ENCODE data around the gene LIN54. TPM values are rescaled to one million over a fixed set of nuclear protein-coding genes. Genes with fewer than 3 reads are reported as not detected.

The LIN54 gene
- total and polyA plus RNA-seq, 2 of the 13 experiments (the other 11 are each of a cell fraction or from before 2014, with no cell fraction given), result 25.2 to 32.9 TPM

GRCh38 chr4:83010522-83011318 lies at the start of gene LIN54 (continued):
- no peak for TF ChIP-seq ZNF530 (CRISPR knock-in tag; IDR thresholded peaks at IDR 0.05; ENCODE audit: low read depth)
- no peak for TF ChIP-seq FOXP1 (IDR thresholded peaks at IDR 0.05)
- peak; percentile 80 for TF ChIP-seq FOXP1 (CRISPR knock-in tag; IDR thresholded peaks at IDR 0.05)
- TF ChIP-seq PTBP1 (IDR thresholded peaks at IDR 0.05; ENCODE audit: low read depth, low read length, poor library complexity, severe bottlenecking), result no peak
- no peak for TF ChIP-seq IKZF1 (IDR thresholded peaks at IDR 0.05)
- TF ChIP-seq ZNF33B (CRISPR knock-in tag; IDR thresholded peaks at IDR 0.05), result no peak
- TF ChIP-seq, protein P1, sequence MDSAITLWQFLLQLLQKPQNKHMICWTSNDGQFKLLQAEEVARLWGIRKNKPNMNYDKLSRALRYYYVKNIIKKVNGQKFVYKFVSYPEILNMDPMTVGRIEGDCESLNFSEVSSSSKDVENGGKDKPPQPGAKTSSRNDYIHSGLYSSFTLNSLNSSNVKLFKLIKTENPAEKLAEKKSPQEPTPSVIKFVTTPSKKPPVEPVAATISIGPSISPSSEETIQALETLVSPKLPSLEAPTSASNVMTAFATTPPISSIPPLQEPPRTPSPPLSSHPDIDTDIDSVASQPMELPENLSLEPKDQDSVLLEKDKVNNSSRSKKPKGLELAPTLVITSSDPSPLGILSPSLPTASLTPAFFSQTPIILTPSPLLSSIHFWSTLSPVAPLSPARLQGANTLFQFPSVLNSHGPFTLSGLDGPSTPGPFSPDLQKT (CRISPR knock-in tag; IDR thresholded peaks at IDR 0.05; ENCODE audit: borderline replicate concordance), result no peak
- TF ChIP-seq POGZ (CRISPR knock-in tag; IDR thresholded peaks at IDR 0.05), result no peak
- no peak for TF ChIP-seq ZBTB38 (CRISPR knock-in tag; IDR thresholded peaks at IDR 0.05)
- peak; percentile 88 for TF ChIP-seq ARNTL (CRISPR knock-in tag; IDR thresholded peaks at IDR 0.05)
- peak; percentile 57; the same call in 1 of the 2 replicates for TF ChIP-seq KDM5B (CRISPR knock-in tag; IDR thresholded peaks at IDR 0.05; ENCODE audit: borderline replicate concordance)
- TF ChIP-seq ZHX1 (CRISPR knock-in tag; IDR thresholded peaks at IDR 0.05; ENCODE audit: low read depth), result no peak; the same call in 1 of the 2 replicates
- TF ChIP-seq ZFP90 (CRISPR knock-in tag; IDR thresholded peaks at IDR 0.05; ENCODE audit: borderline replicate concordance), result no peak
- peak; percentile 54 for TF ChIP-seq THAP11 (CRISPR knock-in tag; IDR thresholded peaks at IDR 0.05)
- TF ChIP-seq ZNF550 (CRISPR knock-in tag; IDR thresholded peaks at IDR 0.05; ENCODE audit: borderline replicate concordance), result no peak
- no peak for TF ChIP-seq HOXA9 (CRISPR knock-in tag; IDR thresholded peaks at IDR 0.05; ENCODE audit: borderline replicate concordance)
- TF ChIP-seq ZNF770 (CRISPR knock-in tag; IDR thresholded peaks at IDR 0.05), result no peak
- TF ChIP-seq ZNF562 (CRISPR knock-in tag; IDR thresholded peaks at IDR 0.05; ENCODE audit: borderline replicate concordance), result no peak; the same call in 1 of the 2 replicates
- TF ChIP-seq HMG20A (CRISPR knock-in tag; IDR thresholded peaks at IDR 0.05; ENCODE audit: borderline replicate concordance), result no peak
- peak; percentile 38; the same call in 1 of the 2 replicates for TF ChIP-seq ISL2 (CRISPR knock-in tag; IDR thresholded peaks at IDR 0.05)
- TF ChIP-seq BCL6 (CRISPR knock-in tag; IDR thresholded peaks at IDR 0.05), result peak; percentile 63
- TF ChIP-seq JARID2 (CRISPR knock-in tag; IDR thresholded peaks at IDR 0.05; ENCODE audit: insufficient replicate concordance), result no peak
- TF ChIP-seq ZNF660 (CRISPR knock-in tag; IDR thresholded peaks at IDR 0.05; ENCODE audit: borderline replicate concordance, low read depth), result no peak
